ENCODE results near the gene SSMEM1.
"Not testable (repeated sequence)": the region's sequence is repeated elsewhere in the genome, so short reads cannot be mapped to it uniquely, and the experiment has no call there.

SSMEM1 gene

GRCh38 chr7:130249626-130250025 is 42.0 kb downstream of the SSMEM1 start:
- DNase-seq (ENCODE audit: low spot score), result not testable (repeated sequence)

DNA sequence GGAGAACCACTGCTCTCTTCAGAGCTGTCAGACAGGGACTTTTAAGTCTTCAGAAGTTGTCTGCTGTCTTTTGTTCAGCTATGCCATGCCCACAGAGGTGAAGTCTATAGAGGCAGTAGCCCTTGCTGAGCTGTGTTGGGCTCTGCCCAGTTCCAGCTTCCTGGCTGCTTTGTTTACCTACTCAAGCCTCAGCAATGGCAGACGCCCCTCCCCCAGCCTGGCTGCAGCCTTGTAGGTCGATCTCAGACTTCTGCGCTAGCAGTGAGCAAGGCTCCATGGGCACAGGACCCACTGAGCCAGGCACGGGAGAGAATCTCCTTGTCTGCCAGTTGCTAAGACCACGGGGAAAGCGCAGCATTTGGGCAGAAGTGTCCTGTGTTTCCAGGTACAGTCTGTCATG is 46.9 kb downstream of the SSMEM1 start:
- DNase-seq (ENCODE audit: low spot score), result no peak

GRCh38 chr7:130256704-130257103 is 49.0 kb downstream of the SSMEM1 start:
- no peak for DNase-seq (ENCODE audit: low spot score)

DNA sequence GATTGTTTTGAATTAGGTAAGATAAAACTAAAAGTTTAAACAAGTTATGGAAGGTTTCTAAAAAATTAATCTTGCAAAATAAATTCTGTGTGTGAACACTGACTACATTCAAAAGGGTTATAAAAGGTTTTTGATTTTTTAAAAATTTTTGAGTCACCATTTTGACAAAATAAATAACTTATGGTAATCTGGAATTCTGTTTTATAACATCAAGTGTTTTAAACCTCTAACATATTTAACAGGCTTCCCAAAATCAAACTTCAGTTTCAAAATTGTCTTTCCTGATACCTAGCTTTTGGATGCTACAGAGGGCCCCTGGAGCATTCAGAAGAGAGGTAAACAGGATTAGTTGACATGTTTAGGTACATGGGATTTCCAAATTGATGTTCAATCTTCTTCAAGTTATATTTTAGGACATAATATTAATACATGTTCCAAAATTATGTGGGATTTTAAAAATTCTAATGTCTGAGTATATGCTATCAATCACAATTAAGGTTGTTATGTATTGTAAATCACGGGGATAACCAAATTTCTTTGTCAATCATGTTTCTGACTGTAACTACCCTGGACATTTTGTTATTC is 50.9 kb downstream of the SSMEM1 start:
- DNase-seq (ENCODE audit: low spot score), result no peak

DNA sequence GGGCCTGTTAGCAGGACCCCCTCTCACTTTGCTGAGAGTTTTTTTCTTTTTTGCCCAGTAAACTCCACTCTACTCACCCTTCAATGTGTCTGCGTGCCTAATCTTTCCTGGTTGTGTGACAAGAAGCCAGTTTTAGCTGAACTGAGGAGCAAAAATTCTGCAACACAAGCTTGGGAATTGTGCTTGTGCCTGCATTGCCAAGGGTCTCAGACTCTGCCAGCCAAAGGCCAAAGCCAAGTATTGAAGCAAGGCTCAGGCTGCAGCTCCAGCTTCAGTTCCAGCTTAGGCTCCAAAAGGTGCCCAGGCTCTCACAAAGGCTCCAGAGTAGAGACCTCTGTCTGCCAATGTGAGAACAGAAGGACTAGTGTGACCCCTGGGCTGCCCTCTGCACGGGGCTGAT is 54.8 kb downstream of the SSMEM1 start:
- no peak for DNase-seq (ENCODE audit: low spot score)

- DNase-seq (ENCODE audit: low spot score), result no peak
Observed at GRCh38 chr7:130263130-130263529, 55.5 kb downstream of the SSMEM1 start.
